ENCODE results near the gene ANXA5.
A peak's percentile ranks its signal among the peaks of the same experiment; 100 is the strongest.

ANXA5 gene

DNA sequence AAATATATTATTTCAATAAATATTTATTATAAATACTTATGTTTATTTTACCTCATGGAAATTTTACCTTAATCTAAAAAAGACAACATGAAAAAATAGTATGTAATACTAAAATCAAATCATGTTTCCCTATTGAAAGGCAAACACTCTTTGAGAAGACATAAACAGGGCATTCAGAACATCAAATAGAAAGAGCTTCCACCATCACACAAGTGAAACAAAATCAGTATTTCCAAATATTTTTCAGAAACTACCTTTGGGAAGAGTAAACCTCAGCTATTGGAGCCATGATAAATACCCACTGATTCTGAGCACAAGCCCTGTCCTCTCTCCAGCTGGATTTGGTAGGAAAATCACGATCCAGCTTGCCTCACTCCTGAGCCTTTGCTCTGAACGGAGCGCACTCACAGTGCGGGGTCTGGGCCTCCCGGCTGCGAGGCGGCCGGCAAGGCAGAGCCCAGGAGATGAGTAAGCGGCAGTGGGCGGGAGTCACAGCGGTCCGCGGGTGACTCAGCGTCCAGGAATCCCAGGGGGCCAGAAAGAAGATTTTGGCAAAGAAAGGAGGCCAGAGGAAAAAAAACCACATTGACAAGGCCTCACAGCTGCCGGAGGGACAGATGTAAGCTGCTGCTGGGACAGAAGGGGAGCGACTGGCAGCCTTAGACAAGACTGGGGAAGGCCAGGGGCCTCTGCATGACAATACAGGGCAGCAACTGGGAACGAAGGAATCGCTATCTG, 14.7 kb upstream of the ANXA5 start:
- peak; percentile 89 to 93 (median 92) for DNase-seq

DNA sequence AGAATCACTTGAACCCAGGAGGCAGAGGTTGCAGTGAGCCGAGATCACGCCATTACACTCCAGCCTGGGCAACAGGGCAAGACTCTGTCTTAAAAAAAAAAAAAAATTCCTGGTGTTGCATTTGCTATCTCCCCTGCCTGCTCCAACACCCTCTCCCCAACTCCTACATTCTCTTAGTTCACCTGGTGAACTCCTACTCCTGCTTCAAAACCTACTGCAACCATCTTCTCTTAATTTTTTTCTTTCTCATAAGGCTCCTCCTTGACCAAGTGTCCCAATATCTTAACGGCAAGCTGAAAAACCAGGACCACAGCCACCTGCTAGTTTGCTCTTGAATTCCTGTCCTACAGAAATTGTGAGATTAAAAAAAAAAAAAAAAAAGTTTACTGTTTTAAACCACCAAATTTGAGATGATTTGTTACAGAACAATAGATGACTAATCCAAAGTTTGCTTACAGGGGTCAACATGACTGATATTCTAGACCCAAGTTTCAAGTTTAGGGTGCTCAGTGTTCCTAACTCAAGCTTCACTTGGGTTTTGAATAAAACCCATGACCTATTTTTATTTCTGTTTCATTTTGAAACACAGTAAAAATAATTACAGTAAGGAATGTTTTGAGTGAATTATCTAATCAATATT, 13.1 kb upstream of the ANXA5 start:
- no peak for DNase-seq

DNA sequence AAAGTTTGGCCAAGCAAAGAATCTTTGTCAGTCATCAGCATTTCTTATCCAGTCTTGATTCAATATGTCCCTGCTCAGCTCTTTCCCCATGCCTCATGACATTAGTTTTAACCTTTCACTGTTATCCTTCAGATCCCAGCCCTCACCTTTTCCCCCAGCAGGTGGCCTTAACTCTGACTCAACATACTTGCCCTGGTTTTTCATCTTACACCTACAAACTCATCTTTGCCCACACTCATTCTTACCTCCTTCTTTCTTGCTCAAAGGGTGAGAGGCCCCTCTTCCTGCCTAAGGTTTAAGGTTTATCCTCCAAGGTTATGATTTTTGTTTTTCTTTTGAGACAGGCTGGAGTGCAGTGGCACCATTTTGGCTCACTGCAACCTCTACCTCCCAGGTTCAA, 10.6 kb upstream of the ANXA5 start:
- DNase-seq: no peak

DNA sequence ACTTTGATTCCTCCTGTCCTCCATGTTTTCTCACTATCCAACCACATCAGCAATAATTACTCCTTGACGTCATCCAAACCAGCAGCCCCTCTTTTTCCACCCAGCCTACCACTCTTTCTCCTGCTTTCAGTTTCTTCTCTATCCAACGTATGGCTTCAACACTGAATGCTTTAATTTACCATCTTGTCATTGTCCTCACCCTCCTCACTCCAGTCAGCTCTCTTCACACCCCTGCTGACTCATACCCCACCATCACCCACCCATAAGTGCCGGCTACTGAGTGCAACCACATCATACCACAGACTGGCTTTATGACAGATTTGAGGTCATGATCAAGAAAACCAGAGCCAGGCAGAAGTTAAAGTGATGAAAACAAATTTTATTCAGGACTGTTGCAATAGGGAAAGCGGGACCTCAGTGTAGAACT, 9.8 kb upstream of the ANXA5 start:
- peak; percentile 35 to 72 (median 40) for DNase-seq

DNA sequence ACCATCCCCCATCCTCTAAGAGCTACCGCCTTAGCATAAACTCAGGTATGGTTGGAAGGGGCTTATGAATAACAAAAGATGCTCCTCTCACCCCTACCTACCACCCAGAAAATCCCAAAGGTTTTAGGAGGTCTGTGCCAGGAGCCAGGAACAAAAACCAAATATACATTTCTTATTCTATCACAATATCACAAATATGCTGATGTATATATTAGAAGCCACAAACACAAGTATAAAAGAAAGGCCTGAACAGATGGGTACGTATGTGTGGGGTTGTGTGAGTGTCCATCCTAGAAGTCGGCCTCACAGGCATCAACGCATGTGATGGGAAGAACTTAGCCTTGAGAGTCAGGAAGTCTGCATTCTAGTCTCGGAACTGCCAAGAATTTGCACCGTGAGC, 8.7 kb upstream of the ANXA5 start:
- DNase-seq: no peak

DNA sequence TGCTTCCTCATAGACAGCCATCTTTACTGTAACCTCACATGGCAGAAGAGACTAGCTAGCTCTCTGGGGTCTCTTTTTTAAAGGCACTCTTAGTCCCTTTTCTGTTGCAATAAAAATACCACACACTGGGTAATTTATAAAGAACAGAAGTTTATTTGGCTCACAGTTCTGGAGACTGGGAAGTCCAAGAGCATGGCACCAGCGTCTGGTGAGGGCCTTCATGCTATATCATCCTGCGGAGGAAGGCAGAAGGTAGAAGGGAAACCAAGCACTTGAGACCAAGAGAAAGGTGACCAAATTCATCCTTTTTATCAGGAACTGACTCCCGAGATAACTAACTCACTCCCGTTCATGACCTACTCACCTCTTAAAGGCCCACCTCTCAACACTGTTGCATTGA, 5.4 kb upstream of the ANXA5 start:
- DNase-seq: no peak

DNA sequence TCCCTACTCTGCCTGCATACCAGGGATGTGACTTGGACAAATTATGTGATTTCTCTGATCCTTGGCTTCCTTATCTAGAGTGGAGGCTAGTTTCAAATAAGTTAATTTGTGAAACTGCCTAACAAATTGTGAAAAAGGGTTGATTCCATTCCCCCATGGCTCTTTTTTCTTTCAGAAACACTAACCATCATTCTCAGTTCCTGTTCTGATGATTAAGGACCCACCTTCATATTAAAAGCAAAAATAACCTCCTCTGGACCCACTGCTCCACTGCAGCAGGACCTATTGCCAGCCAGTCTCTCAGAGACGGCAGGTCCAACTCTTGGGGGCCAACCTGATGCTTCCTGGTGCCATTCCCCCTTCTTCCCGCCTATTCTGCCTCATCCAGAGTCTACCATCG, 4.5 kb upstream of the ANXA5 start:
- no peak for DNase-seq

DNA sequence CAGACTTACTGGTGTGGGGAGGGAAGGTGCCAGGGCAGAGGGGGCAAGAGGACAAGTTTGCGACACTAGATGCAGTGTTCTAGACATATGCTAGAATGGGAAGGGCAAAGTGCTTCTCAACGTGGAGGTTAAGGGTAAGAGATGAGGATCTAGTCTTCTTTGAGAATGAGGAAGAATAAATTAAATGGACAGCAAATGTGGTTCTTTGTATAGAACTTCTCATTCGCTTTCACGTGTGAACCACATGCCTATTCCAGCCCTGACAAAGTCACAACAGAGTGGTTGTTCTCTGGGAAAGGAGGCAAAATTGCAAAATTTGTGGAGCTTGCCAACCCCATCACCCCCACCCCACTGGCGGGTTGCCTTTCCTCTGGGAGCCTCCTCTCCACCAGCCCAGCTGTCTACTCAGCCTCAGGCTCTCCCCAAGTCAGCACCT, 1.5 kb upstream of the ANXA5 start:
- peak; percentile 48 to 77 (median 69) for DNase-seq

DNA sequence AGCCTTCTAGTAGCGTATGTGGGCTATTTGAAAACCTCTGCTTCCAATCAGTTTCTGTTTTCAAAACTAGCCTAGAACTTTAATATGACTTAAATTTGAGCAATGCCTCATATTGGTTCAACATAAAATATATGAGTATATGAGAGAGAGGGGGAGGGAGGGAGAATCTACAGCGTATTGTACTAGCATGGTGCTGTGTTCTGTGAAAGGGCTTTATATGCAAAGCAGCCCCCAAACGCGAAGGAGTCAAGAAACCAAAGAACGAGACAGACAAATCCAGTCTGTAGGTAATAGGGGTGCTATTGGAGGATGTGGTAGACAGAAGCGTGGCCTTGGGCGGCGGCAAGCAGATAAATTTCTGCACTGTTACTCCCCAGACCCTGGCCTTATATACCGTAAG, 784 bp upstream of the ANXA5 start:
- no peak for DNase-seq

DNA sequence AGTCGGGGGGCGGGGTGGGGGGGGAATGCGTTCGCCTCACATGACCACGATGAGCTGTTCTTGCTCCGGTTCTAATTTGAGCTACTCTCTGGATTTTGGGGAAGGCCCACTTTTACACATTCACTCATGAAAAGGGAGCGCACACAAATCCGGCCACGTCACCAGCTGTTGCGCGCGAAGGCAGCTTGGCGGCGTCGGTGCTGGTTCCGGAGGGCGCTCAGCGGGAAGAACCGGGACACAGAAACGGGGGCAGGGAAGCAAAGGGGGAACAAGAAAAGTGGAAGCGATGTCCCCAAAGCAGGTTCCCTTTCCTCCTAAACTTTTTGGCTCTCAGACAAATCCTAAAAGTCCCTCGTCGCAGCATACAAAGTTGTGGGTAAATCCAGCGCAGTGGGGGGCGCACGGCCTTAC, 605 bp downstream of the ANXA5 start:
- DNase-seq: peak; percentile 95 to 97 (median 96)

DNA sequence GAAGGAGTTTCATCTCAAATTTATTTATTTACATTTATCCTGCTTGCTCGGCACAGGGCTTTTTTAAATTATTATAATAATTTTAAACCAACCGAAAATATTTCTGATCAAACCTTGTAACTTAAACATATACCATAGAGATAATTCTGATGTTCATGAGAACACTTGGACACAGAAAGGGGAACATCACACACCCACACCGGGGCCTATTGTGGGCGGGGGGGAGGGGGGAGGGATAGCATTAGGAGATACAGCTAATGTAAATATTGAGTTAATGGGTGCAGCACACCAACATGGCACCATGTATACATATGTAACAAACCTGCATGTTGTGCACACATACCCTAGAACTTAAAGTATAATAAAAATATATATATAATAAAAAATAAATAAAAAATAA, 2.9 kb downstream of the ANXA5 start:
- peak in 3 of 4 experiments; percentile 44 to 54 (median 51) for DNase-seq

DNA sequence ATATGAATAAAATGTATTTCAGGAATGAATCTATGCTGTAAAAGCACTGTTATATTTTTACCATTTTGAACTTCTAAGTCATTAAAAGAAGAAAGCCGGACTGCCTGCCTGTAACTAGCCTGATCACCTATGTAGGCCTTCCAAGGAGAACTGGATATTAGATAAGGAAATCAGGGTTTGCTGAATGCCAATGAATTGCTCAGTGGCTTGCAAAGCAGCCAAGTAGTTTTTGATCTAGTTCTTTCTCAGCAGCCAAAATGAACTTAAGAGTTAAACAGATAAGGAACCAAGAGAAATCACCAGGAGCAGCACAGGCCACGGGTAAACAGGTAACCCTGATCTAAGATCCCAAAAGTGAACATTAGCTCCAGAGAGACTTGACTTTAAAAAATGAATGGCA, 3.3 kb downstream of the ANXA5 start:
- DNase-seq: no peak

DNA sequence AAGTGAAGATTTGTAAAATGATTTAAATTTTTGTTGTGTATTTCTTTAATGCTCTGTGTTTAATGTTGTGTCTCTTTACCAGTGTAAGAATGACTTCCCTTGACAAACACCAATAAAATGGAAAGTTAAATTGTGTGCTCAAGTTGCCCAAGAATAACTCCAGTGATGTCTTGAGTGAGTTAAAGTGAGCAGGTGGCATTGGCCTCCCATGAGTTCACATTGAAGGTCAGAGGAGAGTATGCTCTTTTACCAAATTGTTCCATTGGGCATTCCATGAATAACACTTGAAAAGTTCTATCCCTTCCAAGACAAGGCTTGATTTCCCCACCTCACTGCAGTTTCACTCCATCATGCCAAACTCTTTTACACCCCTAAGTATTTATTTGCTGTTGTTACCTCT, 4.5 kb downstream of the ANXA5 start:
- no peak for DNase-seq

DNA sequence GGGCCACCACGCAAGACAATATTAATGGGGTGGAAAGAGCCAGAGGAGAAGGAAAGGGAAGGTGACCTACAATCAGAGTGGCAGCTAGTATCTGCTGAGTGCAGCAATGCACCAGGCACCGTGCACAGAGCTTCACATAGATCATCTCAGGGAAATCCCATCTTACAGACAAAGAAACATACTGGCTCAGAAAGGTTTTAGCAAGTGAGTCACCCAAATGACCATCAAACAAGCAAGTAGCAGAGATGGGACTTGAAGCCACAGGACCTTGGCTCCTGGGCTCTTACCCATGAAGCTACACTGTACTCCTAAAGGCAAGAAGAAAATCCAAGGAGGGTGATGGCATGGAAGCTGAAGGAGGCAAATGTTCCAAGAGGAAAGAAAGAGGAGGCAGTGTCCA, 6.8 kb downstream of the ANXA5 start:
- DNase-seq: peak in 2 of 4 experiments; percentile 18 to 36

DNA sequence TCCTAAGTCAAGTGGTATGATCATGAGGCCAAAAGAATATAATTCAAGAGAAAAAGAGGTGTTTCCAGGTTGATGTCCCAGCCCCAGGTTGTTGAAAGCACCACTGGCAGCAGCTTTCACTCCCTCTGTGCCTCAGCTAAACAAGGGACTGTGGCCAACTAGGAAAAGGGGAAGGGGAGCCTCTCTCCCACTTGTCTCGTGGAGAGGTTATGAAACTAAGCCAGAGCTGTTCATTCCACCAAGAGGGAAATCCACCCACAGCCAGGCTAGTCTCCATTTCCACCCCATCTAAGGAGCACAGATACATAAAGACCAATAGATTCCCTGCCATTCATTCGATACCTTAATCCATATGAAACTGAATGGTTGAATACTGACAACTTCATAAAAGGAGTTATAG, 8.1 kb downstream of the ANXA5 start:
- peak; percentile 67 to 82 (median 79) for DNase-seq

DNA sequence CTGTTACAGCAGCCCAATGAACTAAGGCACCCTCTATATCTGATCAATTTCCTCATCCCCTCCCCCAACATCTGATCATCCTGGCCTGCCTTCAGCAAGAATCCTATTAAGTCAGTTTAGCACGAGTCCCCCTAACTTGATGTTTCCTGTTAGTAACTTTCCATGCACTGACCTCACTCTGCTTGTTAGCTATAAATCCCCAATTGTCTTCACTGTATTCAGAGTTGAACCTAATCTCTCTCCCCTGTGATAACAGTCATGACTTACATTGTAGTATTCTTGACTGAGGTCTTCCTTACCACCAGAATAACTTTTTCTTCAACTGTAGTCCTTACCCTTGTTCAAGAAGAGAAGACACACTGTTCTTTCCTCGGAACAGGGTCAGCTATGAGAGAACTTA, 8.5 kb downstream of the ANXA5 start:
- no peak for DNase-seq

DNA sequence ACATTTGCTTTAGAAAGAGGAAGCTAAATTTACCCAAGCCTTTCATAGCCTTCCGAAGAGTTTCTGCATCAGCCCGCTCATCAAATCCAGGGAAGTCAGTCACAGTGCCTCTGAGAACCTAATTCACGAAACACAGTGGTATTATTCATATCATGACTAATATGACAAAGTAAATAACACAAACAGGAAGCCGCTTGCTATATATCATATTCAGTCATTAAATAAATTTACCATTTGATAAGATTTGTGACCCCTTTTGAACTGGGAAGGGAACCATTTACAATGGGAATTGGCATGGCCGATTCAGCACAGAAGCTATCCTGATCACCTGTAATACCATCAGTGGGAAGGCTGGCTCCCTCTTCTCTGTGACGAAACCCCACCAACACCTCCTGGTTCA, 10.5 kb downstream of the ANXA5 start:
- peak; percentile 29 to 64 (median 47) for DNase-seq

DNA sequence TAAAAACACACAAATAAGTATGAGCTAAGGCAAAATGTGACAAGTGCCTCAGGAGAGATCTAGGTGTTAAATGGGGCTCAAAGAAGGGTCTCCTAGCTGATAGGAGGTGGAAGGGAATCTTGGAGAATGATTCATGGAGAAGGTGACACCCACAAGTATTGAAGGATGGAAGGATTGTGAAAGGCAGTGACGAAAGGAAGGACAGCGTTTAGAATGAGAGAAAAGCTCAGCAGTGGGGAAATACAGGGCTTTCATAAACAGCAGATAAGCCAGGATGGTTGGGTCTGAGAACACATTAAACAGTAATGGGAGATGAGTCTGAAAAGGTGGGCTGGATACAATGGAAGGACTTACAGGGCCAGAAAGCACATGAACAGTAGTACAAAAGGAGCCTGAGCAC, 11.5 kb downstream of the ANXA5 start:
- DNase-seq: no peak

DNA sequence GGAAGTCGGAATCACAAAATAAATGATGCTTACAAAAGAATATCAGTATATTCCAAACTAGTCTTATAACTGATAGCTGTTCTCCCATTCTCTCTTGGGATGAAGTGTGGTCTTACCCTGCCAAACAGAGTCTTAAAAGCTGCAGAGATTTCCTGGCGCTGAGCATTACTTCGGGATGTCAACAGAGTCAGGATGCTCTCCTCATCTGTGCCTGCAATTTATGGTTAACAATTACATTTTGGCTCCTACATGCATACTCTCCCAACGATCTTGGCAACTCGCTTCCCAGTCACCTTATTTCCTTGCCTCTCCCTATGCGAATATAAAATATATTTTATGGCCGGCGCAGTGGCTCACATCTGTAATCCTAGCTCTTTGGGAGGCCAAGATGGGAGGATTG, 12.2 kb downstream of the ANXA5 start:
- no peak for DNase-seq

DNA sequence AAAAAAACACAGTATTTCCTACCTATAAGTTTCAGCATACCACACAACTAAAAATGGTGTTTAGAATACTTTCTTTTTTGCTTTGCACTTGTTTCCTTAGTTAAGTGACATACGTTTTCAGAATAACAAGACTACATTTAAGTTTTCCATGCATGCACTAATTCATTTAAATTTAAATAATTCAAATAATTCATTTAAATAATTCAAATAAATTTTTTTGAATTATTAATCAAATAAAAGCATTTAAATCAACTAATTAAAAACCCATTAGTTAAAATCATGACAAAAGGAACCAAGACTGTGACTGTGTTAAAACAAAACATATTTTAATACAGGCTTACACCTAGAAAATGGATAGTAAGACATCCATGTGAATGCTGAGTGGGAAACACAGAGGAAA, 12.8 kb downstream of the ANXA5 start:
- no peak for DNase-seq

DNA sequence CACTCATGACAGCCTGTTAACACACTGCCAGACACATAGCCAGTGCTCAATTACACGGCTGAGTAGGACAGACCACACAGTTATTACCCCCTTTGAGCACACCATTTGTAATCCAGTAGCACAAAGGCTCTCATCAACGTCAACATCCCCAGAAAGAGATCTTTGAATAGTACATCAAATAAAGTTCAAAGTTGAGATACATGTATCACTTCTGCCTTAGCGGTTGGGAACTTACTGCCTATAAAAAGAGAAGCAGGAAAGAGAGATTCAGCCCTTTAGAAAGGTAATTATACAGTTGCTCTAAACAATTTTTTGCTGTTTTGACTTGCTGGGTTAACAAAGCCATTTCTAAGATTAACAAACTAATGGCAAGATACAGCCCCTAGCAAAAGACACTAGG, 16.2 kb downstream of the ANXA5 start:
- DNase-seq: no peak

DNA sequence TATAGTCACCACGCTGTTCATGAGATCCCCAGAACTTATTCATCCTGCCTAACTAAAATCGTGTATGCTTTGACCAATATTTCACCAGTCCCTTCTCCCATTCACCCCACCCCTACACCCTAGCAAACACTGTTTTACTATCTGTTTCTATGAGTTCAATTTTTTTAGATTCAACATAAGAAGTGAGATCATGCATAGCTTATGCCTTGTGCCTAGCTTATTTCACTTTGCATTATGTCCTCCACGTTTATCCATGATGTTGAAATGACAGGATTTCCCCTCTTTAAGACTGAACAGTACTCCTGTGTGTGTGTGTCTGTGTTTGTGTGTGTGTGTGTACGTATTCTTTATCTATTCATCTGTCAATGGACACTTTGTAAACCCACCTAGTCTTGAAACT, 16.8 kb downstream of the ANXA5 start:
- no peak for DNase-seq

DNA sequence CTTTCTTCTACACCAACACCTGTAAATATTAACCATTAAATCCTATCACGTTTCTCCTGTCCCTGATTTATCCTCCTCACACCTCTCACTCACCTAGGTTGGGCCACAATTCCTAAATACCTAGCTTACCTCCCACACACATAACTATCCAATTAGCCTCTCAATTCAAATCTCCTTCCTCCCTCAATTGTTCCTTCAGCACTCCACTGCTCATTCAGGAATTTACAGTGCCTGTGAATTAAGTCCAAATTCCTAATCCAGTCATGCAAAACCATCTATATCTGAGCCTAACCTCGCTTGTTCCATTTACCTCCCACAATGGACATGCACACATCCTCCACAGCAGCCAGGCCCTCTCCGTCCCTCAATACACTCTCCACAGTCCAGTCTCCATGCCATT, 17.5 kb downstream of the ANXA5 start:
- DNase-seq: no peak

DNA sequence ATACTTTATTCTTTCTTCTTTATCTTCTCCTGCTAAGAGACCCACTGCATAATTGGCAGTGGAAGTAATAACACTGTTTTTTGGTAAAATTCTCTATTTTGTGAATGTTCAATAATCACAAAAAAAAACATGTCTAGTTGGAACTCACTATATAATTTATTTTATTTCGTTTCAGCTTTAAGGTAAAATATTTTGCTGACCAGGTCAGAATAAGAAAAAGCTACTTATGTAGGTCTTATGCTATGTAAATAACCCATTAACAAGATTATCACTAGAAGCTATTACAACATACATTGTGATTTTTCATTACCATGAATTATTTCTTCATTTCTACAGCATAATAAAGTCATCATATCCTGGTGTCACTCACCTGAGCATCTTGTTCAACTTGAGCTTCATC, 19.3 kb downstream of the ANXA5 start:
- DNase-seq: no peak

Data from suppressor macrophage (primary cell).